Immature natural killer cell (primary cell): ENCODE results near the gene CLN3. TPM values are rescaled to one million over a fixed set of nuclear protein-coding genes. Genes with fewer than 3 reads are reported as not detected.
"Not testable (repeated sequence)": the region's sequence is repeated elsewhere in the genome, so short reads cannot be mapped to it uniquely, and the experiment has no call there.

Experiments
- DNase-seq, 3 donors: peaks; one replicate each; pipeline ENCODE4 v3.0.0; 2022; ENCODE audit warnings: mixed read lengths in 1 of 3
- H3K27ac Mint-ChIP-seq, 6 donors: one replicate each; pipeline ENCODE4 v1.8.0; 2020; ENCODE audit warnings: mixed read lengths in 6 of 6, mild to moderate bottlenecking in 5 of 6, inconsistent platforms in 4 of 6, moderate library complexity in 3 of 6
- H3K27me3 Mint-ChIP-seq, 3 donors: one replicate each; pipeline ENCODE4 v1.8.0; 2020 to 2021; ENCODE audit warnings: low read depth in 3 of 3, mild to moderate bottlenecking in 3 of 3, mixed read lengths in 3 of 3, moderate library complexity in 3 of 3, inconsistent platforms in 1 of 3
- H3K36me3 Mint-ChIP-seq, 3 donors: one replicate each; pipeline ENCODE4 v1.8.0; 2020; ENCODE audit warnings: mixed read lengths in 3 of 3, inconsistent platforms in 2 of 3, mild to moderate bottlenecking in 2 of 3
- H3K4me1 Mint-ChIP-seq, 2 donors: one replicate each; pipeline ENCODE4 v1.8.0; 2020; ENCODE audit warnings: inconsistent platforms in 2 of 2, mild to moderate bottlenecking in 2 of 2, mixed read lengths in 2 of 2, moderate library complexity in 1 of 2
- H3K4me3 Mint-ChIP-seq, 5 donors: one replicate each; pipeline ENCODE4 v1.8.0; 2020; ENCODE audit warnings: mild to moderate bottlenecking in 5 of 5, mixed read lengths in 5 of 5, inconsistent platforms in 3 of 5, moderate library complexity in 3 of 5
- H3K9me3 Mint-ChIP-seq, 6 donors: one replicate each; pipeline ENCODE4 v1.8.0; 2020; ENCODE audit warnings: mild to moderate bottlenecking in 6 of 6, mixed read lengths in 6 of 6, inconsistent platforms in 4 of 6, moderate library complexity in 3 of 6
- polyA plus RNA-seq, 3 donors: library from polyadenylated mRNA; unstranded; fragments of 300-500 nt; fragmentation: Illumina TruSeq; gene quantifications; one replicate each; pipeline ENCODE4 v1.2.3, GENCODE V29; 2021

CLN3 gene
- polyA plus RNA-seq, 3 donors from 2014 or later, result 18.8 to 52.2 (median 32.2) TPM

DNA sequence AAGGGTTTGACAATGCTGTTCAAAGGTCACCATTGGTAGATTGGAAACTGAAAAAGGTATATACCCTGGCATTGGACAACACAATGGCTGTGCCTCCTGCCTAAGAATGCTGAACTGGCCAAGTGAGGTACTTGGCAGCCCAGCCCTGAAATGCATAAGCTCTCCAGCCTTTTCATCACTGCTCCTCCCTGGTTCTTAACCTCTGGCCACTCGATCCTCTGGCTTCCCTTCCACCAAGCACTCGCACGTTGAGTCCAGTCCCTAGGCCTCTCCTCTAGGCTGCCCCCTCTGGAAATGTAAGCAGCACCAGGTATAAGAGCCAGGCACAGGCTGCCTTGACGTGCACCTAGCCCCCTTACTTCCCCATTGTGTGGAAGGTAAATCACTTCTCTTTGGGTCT lies 45.5 kb downstream of the CLN3 start:
- not testable (repeated sequence) for H3K9me3 Mint-ChIP-seq, DNase-seq, H3K36me3 Mint-ChIP-seq, H3K27ac Mint-ChIP-seq, H3K27me3 Mint-ChIP-seq, H3K4me1 Mint-ChIP-seq, H3K4me3 Mint-ChIP-seq

DNA sequence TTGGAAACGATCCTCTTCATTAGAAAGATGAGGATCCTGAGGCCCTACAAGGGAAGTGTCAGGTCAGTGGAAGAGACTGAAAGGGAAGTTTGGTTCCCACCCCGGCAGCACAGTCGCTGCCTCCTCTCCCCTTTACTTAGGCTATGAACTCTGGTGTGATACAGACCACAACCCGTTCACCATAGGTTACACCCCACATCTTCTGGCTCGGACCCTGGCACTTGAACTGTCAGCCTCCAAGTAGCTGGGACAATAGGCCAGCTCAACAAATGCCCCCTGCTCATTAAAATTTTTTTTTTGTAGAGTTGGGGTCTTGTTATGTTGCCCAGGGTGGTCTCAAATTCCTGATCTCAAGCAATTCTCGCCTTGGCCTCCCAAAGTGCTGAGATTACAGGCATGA lies 47.9 kb downstream of the CLN3 start:
- not testable (repeated sequence) for H3K27me3 Mint-ChIP-seq, H3K4me1 Mint-ChIP-seq, H3K36me3 Mint-ChIP-seq, H3K27ac Mint-ChIP-seq, H3K9me3 Mint-ChIP-seq, DNase-seq, H3K4me3 Mint-ChIP-seq

DNA sequence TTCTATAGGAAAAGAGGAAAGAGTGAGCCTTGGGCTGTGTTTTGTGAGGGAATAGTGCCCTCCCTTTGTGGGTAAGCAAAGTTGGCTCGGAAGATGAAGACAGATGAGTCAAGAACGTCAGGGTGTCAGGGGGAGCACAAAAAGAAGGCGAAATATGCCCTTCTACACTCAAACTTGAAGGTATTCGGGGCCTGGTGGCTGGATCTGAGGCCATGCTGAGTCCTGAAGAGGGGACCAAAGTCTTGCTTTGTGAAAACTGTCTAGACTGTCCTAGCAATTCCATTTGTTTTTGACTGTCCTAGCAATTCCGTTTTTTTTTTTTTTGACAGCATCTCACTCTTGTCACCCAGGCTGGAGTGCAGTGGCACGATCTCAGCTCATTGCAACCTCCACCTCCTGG lies 53.0 kb downstream of the CLN3 start:
- not testable (repeated sequence) for H3K4me3 Mint-ChIP-seq, H3K27me3 Mint-ChIP-seq, H3K9me3 Mint-ChIP-seq, H3K27ac Mint-ChIP-seq, H3K4me1 Mint-ChIP-seq, H3K36me3 Mint-ChIP-seq, DNase-seq

DNA sequence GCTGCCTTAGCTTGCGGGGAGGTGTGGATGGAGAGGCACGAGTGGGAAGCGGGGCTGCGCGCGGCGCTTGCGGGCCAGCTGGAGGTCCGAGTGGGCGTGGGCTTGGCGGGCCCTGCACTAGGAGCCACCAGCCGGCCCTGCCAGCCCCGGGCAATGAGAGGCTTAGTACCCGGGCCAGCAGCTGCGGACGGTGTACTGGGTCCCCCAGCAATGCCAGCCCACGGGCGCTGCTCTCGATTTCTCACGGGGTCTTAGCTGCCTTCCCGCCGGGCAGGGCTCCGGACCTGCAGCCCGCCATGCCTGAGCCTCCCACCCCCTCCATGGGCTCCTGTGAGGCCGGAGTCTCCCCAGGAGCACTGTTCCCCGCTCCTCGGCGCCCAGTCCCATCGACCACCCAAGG lies 56.5 kb downstream of the CLN3 start:
- DNase-seq, result peak in 1 of 3 donors; percentile 0
- H3K36me3 Mint-ChIP-seq, result not testable (repeated sequence)

More for the DNA sequence above, 56.5 kb downstream of the CLN3 start:
- not testable (repeated sequence) for H3K4me3 Mint-ChIP-seq, H3K27ac Mint-ChIP-seq, H3K27me3 Mint-ChIP-seq, H3K4me1 Mint-ChIP-seq, H3K9me3 Mint-ChIP-seq

Other genes starting within 250 kb of the CLN3 start
- 10 to 100 TPM in 1 of 3 donors, 1 to 10 TPM in 2; 5.1 to 14.2 (median 5.1) TPM for gene SBK1, start 199.5 kb downstream of the CLN3 start, polyA plus RNA-seq
- gene NPIPB6, start 128.6 kb downstream of the CLN3 start, polyA plus RNA-seq, result under 1 TPM in 2 of 3 donors, not detected in 1; 0.12 to 0.19 TPM
- gene EIF3CL, start 88.2 kb downstream of the CLN3 start, polyA plus RNA-seq, result 10 to 100 TPM in 2 of 3 donors, 1 to 10 TPM in 1; 9.7 to 31.1 (median 19.0) TPM
- gene NPIPB7, start 19.7 kb downstream of the CLN3 start, polyA plus RNA-seq, result not detected
- gene APOBR, start 2.6 kb upstream of the CLN3 start, polyA plus RNA-seq, result 10 to 100 TPM in 1 of 3 donors, 1 to 10 TPM in 1, under 1 TPM in 1; 0.49 to 15.2 (median 2.6) TPM
- not detected for gene IL27, start 14.8 kb upstream of the CLN3 start, polyA plus RNA-seq
- gene NUPR1, start 46.9 kb upstream of the CLN3 start, polyA plus RNA-seq, result not detected
- gene SGF29, start 61.8 kb upstream of the CLN3 start, polyA plus RNA-seq, result 10 to 100 TPM; 39.7 to 58.8 (median 40.8) TPM
- under 1 TPM in 1 of 3 donors, not detected in 2; 0.44 TPM for gene SULT1A2, start 105.0 kb upstream of the CLN3 start, polyA plus RNA-seq
- gene SULT1A1, start 118.0 kb upstream of the CLN3 start, polyA plus RNA-seq, result 1 to 10 TPM; 4.5 to 7.0 (median 6.5) TPM
- gene NPIPB8, start 146.0 kb upstream of the CLN3 start, polyA plus RNA-seq, result not detected
- gene EIF3C, start 219.4 kb upstream of the CLN3 start, polyA plus RNA-seq, result 100 to 1,000 TPM; 159 to 311 (median 198) TPM